ENCODE measurements around the gene FAM227B. TPM values are rescaled to one million over a fixed set of nuclear protein-coding genes. Genes with fewer than 3 reads are reported as not detected.

Gene FAM227B
- polyA plus RNA-seq, 1 experiment, result 5.0 TPM

DNA sequence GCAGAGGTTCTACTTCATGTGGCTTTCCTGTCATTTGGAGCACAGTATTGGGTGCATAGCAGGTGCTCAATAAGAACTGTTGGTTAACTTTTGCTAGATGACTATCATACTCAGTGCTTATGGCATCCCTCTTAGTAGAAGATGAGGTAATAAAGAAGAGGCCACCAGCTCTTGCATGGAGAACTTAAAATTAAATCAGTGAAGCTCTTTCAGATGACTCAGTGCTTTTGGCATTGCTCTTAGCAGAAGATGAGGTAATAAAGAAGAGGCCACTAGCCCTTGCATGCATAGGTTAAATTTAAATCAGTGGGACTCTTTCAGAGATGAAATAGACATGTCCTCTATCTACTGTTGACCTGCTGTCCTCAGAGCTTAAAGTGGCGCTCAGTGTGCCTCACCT lies 307.0 kb downstream of the FAM227B start:
- ChIA-PET CTCF (interaction anchor here (0.5 to 1.2 kb wide), 2 partner anchors 20 to 1023 kb away, joined by 3 read pairs; no protein-coding TSS in a partner anchor), POLR2A (no interaction called here)
- Histone ChIP-seq H3K4me3 (ENCODE audit: low read depth, low read length) (no peak overlapping the region), H3K27me3 (ENCODE audit: control insufficient read depth, insufficient read depth, low read length) (no peaks in the 10 kb centered on the region), H3K36me3 (ENCODE audit: control insufficient read depth, insufficient read depth, low read length) (peaks cover 1% of the 10 kb centered on the region; the same call in 1 of the 2 replicates)
- DNase-seq (ENCODE audit: low read depth), result peak; percentile 78
- TF ChIP-seq CTCF (IDR thresholded peaks at IDR 0.05; ENCODE audit: insufficient read depth, low read depth, low read length), result no peak

- DNase-seq (ENCODE audit: low read depth), result no peak
- CTCF ChIA-PET, result interaction anchor here (0.7 kb wide), 1 partner anchor 13 kb away, joined by 3 read pairs; no protein-coding TSS in a partner anchor
- H3K36me3 ChIP-seq (ENCODE audit: control insufficient read depth, insufficient read depth, low read length), result peaks cover 1% of the 10 kb centered on the region; the same call in 1 of the 2 replicates
These were observed 310.7 kb downstream of the FAM227B start for GRCh38 chr15:49309889-49310288.

DNA sequence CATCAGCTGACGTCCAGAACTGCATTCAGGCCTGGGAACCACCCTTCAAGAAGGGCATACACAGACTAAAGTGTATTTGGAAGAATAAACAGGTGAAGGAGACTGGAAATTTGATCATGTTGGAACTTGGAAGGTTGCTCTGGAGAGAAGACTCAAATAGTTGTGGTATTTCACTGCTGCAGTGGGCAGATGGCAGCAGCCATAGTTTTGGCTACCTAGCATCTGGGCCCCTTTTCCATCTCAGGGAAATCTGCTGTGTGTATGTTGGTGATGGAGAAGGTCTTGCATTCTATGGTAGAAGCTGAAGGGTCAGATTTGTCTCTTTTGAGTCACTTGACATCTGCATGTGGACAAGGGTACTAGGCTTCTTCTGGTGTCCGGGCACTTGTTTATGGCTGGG lies 311.9 kb downstream of the FAM227B start:
- CTCF ChIA-PET, result no interaction called here
- no peak overlapping the region for H3K4me3 ChIP-seq (ENCODE audit: low read depth, low read length)
- TF ChIP-seq CTCF (IDR thresholded peaks at IDR 0.05; ENCODE audit: insufficient read depth, low read depth, low read length), result no peak
- POLR2A ChIA-PET, result no interaction called here
- peaks cover 5% of the 10 kb centered on the region for H3K36me3 ChIP-seq (ENCODE audit: control insufficient read depth, insufficient read depth, low read length)
- no peaks in the 10 kb centered on the region for H3K27me3 ChIP-seq (ENCODE audit: control insufficient read depth, insufficient read depth, low read length)
- DNase-seq (ENCODE audit: low read depth), result no peak

More at GRCh38 chr15:49309889-49310288, 310.7 kb downstream of the FAM227B start:
- no peak overlapping the region for H3K4me3 ChIP-seq (ENCODE audit: low read depth, low read length)
- POLR2A ChIA-PET, result no interaction called here
- no peaks in the 10 kb centered on the region for H3K27me3 ChIP-seq (ENCODE audit: control insufficient read depth, insufficient read depth, low read length)
- no peak for TF ChIP-seq CTCF (IDR thresholded peaks at IDR 0.05; ENCODE audit: insufficient read depth, low read depth, low read length)

DNA sequence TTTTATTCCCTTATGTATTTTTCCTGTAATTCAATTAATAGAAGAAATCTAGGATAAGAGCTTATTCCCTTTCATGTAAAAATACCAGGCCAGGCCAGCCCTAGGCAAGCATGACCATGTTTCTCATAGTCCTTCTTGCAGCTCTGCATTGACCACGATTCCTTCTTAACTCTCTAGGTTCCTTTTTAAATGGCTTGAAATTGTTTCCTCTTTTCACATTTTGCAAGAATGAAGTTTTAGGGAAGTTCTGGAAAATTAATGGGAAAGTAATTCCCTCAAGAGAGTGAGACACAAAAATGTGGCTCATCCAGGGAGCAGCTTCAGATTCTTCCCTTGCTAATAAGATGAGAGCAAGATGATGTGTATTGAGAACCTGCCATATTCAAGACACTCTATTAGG lies 314.1 kb downstream of the FAM227B start:
- ChIA-PET POLR2A (no interaction called here), CTCF (no interaction called here)
- H3K4me3 ChIP-seq (ENCODE audit: low read depth, low read length), result no peak overlapping the region

DNA sequence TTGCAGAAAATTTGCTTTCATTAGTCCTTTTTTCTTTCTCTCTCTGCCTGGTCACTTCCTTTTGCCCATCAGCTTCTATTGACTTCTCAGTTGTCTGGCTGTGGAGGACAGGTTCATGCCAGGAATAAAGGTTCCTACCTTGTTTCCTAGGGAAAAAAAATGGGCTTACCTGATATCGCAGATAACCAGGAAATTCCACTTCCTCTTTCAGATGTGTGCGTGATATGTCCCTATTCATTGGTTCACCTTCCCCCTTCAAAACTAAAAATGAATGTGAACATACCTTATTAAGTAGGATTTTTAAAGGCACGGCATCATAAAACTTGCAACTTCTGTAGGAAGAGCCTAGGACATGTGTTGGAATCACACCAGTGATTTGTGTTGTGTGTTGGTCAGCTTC lies 317.6 kb downstream of the FAM227B start:
- no peaks in the 10 kb centered on the region for H3K27me3 ChIP-seq (ENCODE audit: control insufficient read depth, insufficient read depth, low read length)
- H3K36me3 ChIP-seq (ENCODE audit: control insufficient read depth, insufficient read depth, low read length), result peaks cover 6% of the 10 kb centered on the region
- no peak for DNase-seq (ENCODE audit: low read depth)
- no peak for TF ChIP-seq CTCF (IDR thresholded peaks at IDR 0.05; ENCODE audit: insufficient read depth, low read depth, low read length)
- no peak overlapping the region for H3K4me3 ChIP-seq (ENCODE audit: low read depth, low read length)
- CTCF ChIA-PET, result interaction anchor here (1.0 to 2.1 kb wide), 2 partner anchors 13 to 30 kb away, joined by 3 to 7 read pairs; no protein-coding TSS in a partner anchor
- POLR2A ChIA-PET, result no interaction called here

More for the DNA sequence above, 314.1 kb downstream of the FAM227B start:
- Histone ChIP-seq H3K27me3 (ENCODE audit: control insufficient read depth, insufficient read depth, low read length) (no peaks in the 10 kb centered on the region), H3K36me3 (ENCODE audit: control insufficient read depth, insufficient read depth, low read length) (peaks cover 7% of the 10 kb centered on the region)
- DNase-seq (ENCODE audit: low read depth), result no peak
- no peak for TF ChIP-seq CTCF (IDR thresholded peaks at IDR 0.05; ENCODE audit: insufficient read depth, low read depth, low read length)

Measured in BJ (cell line).